Hematopoietic multipotent progenitor cell (in vitro differentiated cells): ENCODE measurements around the gene KCNJ16. TPM values are rescaled to one million over a fixed set of nuclear protein-coding genes. Genes with fewer than 3 reads are reported as not detected.

ENCODE experiments used
- DNase-seq, 3 donors: peaks; one replicate each; pipeline ENCODE4 v3.0.0-alpha.2; 2011 to 2015; ENCODE audit warnings: low read depth in 2 of 3, low spot score in 2 of 3
- total RNA-seq: library from RNA; depleted of rRNA; stranded (reverse); fragments of >200 nt; gene quantifications from one replicate; pipeline ENCODE4 v1.2.3, GENCODE V29; 2012

The KCNJ16 gene
- total RNA-seq, 1 donor: under 0.01 TPM

GRCh38 chr17:70168044-70168976 lies 93.3 kb downstream of the KCNJ16 start:
- peak in 2 of 3 donors; percentile 60 to 70 for DNase-seq

GRCh38 chr17:70168977-70169708 lies 94.1 kb downstream of the KCNJ16 start, which contains the start of gene KCNJ2:
Gene KCNJ2 (plus strand): TSS chr17:70169532. CDS start chr17:70175040, 5,508 bp downstream.
- DNase-seq: peak in 2 of 3 donors; percentile 86 to 92

- DNase-seq: peak in 1 of 3 donors; percentile 43
Observed at GRCh38 chr17:70169709-70170597, 94.9 kb downstream of the KCNJ16 start.

- no peak for DNase-seq
Observed at GRCh38 chr17:70171159-70171558, 96.1 kb downstream of the KCNJ16 start.

GRCh38 chr17:70172449-70172848 lies 97.4 kb downstream of the KCNJ16 start:
- DNase-seq: no peak

- DNase-seq: no peak
Observed at GRCh38 chr17:70172923-70173322, 97.9 kb downstream of the KCNJ16 start.

GRCh38 chr17:70173681-70174080 lies 98.7 kb downstream of the KCNJ16 start:
- DNase-seq: no peak

GRCh38 chr17:70181376-70181775 lies 106.4 kb downstream of the KCNJ16 start:
- no peak for DNase-seq

- DNase-seq: no peak
Observed at GRCh38 chr17:70181866-70182265, 106.8 kb downstream of the KCNJ16 start.

GRCh38 chr17:70183508-70183907 lies 108.5 kb downstream of the KCNJ16 start:
- no peak for DNase-seq

GRCh38 chr17:70184207-70184606 lies 109.2 kb downstream of the KCNJ16 start:
- DNase-seq: no peak

GRCh38 chr17:70184770-70185169 lies 109.7 kb downstream of the KCNJ16 start:
- no peak for DNase-seq

Other genes starting within 250 kb of the KCNJ16 start
- 0.27 TPM for gene KCNJ2, start 94.3 kb downstream of the KCNJ16 start, total RNA-seq